ENCODE results near the gene KCNQ2. TPM values are rescaled to one million over a fixed set of nuclear protein-coding genes. Genes with fewer than 3 reads are reported as not detected.

KCNQ2 gene
- total and polyA plus RNA-seq, 8 donors: 0.03 to 2.2 (median 0.25) TPM; not detected in 5

DNA sequence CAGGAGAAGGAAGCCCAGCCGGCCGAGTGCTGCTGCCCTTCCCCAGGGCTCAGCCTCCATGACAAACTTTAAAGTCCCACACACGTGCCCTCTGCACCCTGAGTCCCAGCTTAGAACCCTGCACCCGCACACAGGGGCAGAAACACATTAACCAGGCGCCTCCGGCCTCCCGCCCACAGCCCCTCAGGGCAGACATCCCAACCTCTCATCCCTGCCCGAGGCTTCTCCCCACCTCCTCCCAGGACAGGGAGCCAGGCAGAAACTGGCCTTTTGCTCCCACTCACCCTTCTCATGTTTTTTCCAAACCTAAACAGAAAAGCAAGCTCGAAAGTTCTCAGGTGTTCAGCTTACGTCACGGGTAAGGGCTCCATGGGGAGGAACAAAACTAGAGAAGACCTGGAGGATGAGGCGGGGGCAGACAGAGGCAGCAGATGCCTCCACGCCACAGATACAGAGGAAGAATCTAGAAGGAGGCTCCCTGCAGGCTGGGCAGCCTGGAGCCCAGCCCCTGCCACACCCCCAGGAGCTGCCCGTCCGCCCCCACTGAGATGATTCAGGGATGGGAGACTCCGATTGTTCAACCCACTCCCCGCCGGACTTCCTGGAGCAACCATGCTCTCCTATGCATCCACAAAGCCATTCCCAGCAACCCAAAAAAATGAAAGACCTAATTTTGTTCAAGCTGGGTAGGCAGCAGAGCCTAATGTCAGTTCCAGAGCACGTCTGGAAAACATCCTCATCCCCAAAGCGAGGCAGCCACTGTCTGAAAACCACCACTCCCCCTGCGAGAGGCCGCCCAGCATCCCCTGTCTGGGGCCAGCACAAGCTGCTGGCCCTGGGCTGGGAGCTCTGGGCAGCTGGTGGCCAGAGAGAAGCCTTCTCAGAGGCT is 8.8 kb downstream of the KCNQ2 start:
- no peak overlapping the region for H3K4me3 ChIP-seq
- peaks cover 4 to 98% (median 58%) of the 10 kb centered on the region in 3 donors for H3K27me3 ChIP-seq
- TF ChIP-seq POLR2AphosphoS5 (IDR thresholded peaks at IDR 0.05): no peak
- TF ChIP-seq POLR2A (IDR thresholded peaks at IDR 0.05): no peak
- TF ChIP-seq EP300 (IDR thresholded peaks at IDR 0.05): no peak
- no peak for TF ChIP-seq CTCF (IDR thresholded peaks at IDR 0.05)
- no peaks in the 10 kb centered on the region for H3K9me3 ChIP-seq
- H3K27ac ChIP-seq: no peak overlapping the region
- intact Hi-C loops (cut with DNase I; ENCODE audit: low total_unique reads): no loop called here
- H3K36me3 ChIP-seq: no peaks in the 10 kb centered on the region
- no peaks in the 10 kb centered on the region for H3K4me1 ChIP-seq
- 51 to 58% (median 56%) methylated on average over 22 of the region's 22 CpGs for WGBS, 5 donors
- DNase-seq: peak in 1 of 2 donors; percentile 43

DNA sequence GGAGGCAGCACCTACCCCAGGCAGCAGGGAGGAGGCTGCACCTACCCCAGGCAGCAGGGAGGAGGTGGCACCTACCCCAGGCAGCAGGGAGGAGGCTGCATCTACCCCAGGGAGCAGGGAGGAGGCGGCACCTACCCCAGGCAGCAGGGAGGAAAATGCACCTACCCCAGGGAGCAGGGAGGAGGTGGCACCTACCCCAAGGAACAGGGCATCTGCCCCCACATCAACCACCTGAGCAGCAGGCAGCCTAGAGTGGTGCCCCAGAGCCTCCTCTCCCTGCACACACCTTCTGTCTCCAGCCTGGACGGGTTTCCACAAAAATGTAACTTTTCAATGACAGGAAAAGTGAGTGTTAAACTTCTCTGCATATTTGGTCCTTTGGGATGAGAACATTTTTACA is 10.2 kb downstream of the KCNQ2 start:
- H3K27ac ChIP-seq: no peak overlapping the region
- no peak overlapping the region for H3K4me3 ChIP-seq
- TF ChIP-seq EP300 (IDR thresholded peaks at IDR 0.05) (no peak), CTCF (IDR thresholded peaks at IDR 0.05) (no peak), POLR2A (IDR thresholded peaks at IDR 0.05) (no peak), POLR2AphosphoS5 (IDR thresholded peaks at IDR 0.05) (no peak)
- 53 to 82% (median 61%) methylated on average over 2 of the region's 2 CpGs for WGBS, 5 donors
- no peaks in the 10 kb centered on the region for H3K9me3 ChIP-seq
- intact Hi-C loops (cut with DNase I; ENCODE audit: low total_unique reads): no loop called here
- DNase-seq: no peak
- H3K36me3 ChIP-seq: no peaks in the 10 kb centered on the region
- peaks cover 4 to 98% (median 52%) of the 10 kb centered on the region in 3 donors for H3K27me3 ChIP-seq
- H3K4me1 ChIP-seq: peaks cover 0 to 8% (median 5%) of the 10 kb centered on the region in 4 donors

DNA sequence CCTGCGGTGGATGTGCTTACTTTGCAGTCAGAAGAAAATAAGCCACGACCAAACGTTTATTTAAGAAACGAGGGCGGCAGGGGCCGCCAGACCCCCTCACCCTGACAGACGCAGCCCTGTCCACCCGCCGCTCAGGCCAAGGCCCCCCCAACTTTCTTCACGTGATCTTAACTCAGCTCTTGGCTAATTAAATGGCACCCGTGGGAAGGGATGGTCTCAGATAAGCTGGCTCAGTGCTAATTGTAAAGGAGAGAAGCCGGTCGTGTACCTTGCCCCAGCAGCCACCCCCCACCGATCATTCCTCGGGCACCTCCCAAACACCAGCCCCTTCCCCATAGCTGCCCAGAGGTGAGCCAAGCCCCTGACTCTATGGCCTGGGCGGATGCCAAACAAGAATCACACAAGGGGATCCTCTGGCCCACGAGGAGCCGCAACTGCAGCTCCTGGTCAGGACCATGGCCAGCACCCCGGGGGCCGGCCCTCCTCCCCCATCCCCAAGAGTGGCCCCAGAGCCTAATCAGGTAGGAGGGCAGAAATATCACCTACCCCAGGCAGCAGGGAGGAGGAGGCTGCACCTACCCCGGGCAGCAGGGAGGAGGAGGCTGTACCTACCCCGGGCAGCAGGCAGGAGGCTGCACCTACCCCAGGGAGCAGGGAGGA is 11.2 kb downstream of the KCNQ2 start:
- no peaks in the 10 kb centered on the region for H3K36me3 ChIP-seq
- intact Hi-C loops (cut with DNase I; ENCODE audit: low total_unique reads): no loop called here
- no peaks in the 10 kb centered on the region for H3K9me3 ChIP-seq
- peaks cover 0 to 16% (median 8%) of the 10 kb centered on the region in 4 donors for H3K4me1 ChIP-seq
- H3K27me3 ChIP-seq: peaks cover 4 to 98% (median 59%) of the 10 kb centered on the region in 3 donors
- WGBS, 5 donors: 23 to 31% (median 28%) methylated on average over 18 to 22 of the region's 22 CpGs
- DNase-seq: peak in 1 of 2 donors; percentile 49
- no peak overlapping the region for H3K4me3 ChIP-seq
- TF ChIP-seq POLR2A (IDR thresholded peaks at IDR 0.05): no peak
- no peak for TF ChIP-seq POLR2AphosphoS5 (IDR thresholded peaks at IDR 0.05)
- no peak for TF ChIP-seq CTCF (IDR thresholded peaks at IDR 0.05)
- no peak for TF ChIP-seq EP300 (IDR thresholded peaks at IDR 0.05)
- H3K27ac ChIP-seq: no peak overlapping the region

DNA sequence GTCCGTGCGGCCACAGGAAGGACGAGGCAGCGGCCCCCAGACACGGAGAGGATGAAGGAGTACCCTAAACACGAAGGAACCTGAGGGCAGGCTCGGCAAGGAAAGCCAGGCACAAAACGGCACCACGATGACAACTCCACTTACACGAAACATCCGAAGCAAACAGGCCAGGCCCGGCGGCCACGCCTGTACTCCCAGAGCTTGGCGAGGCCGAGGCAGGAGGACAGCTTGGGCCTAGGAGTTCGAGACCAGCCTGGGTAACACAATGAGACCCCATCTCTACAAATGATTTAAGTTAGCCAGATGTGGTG is 13.4 kb downstream of the KCNQ2 start:
- H3K4me1 ChIP-seq: peaks cover 5 to 25% (median 14%) of the 10 kb centered on the region in 4 donors
- H3K27ac ChIP-seq: no peak overlapping the region
- peaks cover 4 to 98% (median 71%) of the 10 kb centered on the region in 3 donors for H3K27me3 ChIP-seq
- TF ChIP-seq CTCF (IDR thresholded peaks at IDR 0.05): no peak
- TF ChIP-seq POLR2A (IDR thresholded peaks at IDR 0.05): no peak
- no peak for TF ChIP-seq EP300 (IDR thresholded peaks at IDR 0.05)
- TF ChIP-seq POLR2AphosphoS5 (IDR thresholded peaks at IDR 0.05): no peak
- no peaks in the 10 kb centered on the region for H3K9me3 ChIP-seq
- no peak overlapping the region for H3K4me3 ChIP-seq
- WGBS, 5 donors: 72 to 84% (median 76%) methylated on average over 17 of the region's 17 CpGs
- intact Hi-C loops (cut with DNase I; ENCODE audit: low total_unique reads): no loop called here
- no peaks in the 10 kb centered on the region for H3K36me3 ChIP-seq
- DNase-seq: no peak

Data from stomach (tissue), 9 donors.